Measurements from ENCODE around the gene MROH9. TPM values are rescaled to one million over a fixed set of nuclear protein-coding genes. Genes with fewer than 3 reads are reported as not detected.
"Not testable (repeated sequence)": the region's sequence is repeated elsewhere in the genome, so short reads cannot be mapped to it uniquely, and the experiment has no call there.

The MROH9 gene
- polyA plus RNA-seq, 1 donor from 2014 or later, result not detected

DNA sequence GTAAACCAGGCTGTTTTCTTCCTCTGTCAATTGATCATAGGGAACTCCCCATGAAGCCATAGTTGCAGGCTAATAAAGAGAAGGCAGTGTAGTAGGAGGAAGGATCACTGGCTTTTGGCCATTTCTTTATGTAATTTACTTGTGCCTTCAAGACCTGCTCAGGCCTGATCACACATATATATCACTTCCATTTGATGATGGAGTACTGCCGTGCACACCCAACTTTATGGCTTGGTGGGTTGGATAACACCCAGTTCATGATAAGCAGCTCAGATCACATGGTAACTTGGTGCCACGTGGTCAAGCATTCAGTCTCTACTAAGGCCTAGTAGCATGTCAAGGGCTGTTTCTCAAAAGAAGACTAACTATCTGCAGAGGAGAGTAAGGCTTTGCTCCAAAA lies 4.1 kb downstream of the MROH9 start:
- no peaks in the 10 kb centered on the region for H3K9me2 ChIP-seq (ENCODE audit: insufficient read depth, low read length)
- no peaks in the 10 kb centered on the region for H3K79me2 ChIP-seq (replicated peaks; ENCODE audit: insufficient read depth, low read length)
- no peak overlapping the region for H3K9ac ChIP-seq (ENCODE audit: low read length)
- H3K36me3 ChIP-seq (ENCODE audit: insufficient read depth, low read length), result no peaks in the 10 kb centered on the region
- H3F3A ChIP-seq (ENCODE audit: insufficient read depth, low read length, poor library complexity, severe bottlenecking), result no peaks in the 10 kb centered on the region
- H3K4me2 ChIP-seq (ENCODE audit: low read length), result no peak overlapping the region
- no peaks in the 10 kb centered on the region for H3K27me3 ChIP-seq (ENCODE audit: insufficient read depth, low read depth, low read length)
- H3K9me3 ChIP-seq (ENCODE audit: low read length), result no peaks in the 10 kb centered on the region
- no peak overlapping the region for H3K27ac ChIP-seq (ENCODE audit: low read length)
- H3K4me3 ChIP-seq (ENCODE audit: low read length), result no peak overlapping the region
- no peak for TF ChIP-seq POLR2AphosphoS5 (IDR thresholded peaks at IDR 0.05)
- no peak for TF ChIP-seq SMC3 (conservative IDR thresholded peaks at IDR 0.05; ENCODE audit: poor library complexity)
- TF ChIP-seq, protein P1, sequence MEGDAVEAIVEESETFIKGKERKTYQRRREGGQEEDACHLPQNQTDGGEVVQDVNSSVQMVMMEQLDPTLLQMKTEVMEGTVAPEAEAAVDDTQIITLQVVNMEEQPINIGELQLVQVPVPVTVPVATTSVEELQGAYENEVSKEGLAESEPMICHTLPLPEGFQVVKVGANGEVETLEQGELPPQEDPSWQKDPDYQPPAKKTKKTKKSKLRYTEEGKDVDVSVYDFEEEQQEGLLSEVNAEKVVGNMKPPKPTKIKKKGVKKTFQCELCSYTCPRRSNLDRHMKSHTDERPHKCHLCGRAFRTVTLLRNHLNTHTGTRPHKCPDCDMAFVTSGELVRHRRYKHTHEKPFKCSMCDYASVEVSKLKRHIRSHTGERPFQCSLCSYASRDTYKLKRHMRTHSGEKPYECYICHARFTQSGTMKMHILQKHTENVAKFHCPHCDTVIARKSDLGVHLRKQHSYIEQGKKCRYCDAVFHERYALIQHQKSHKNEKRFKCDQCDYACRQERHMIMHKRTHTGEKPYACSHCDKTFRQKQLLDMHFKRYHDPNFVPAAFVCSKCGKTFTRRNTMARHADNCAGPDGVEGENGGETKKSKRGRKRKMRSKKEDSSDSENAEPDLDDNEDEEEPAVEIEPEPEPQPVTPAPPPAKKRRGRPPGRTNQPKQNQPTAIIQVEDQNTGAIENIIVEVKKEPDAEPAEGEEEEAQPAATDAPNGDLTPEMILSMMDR (IDR thresholded peaks at IDR 0.05; ENCODE audit: poor library complexity, severe bottlenecking), result no peak
- no peak for TF ChIP-seq TAF1 (IDR thresholded peaks at IDR 0.05; ENCODE audit: low read depth)
- TF ChIP-seq EZH2 (IDR thresholded peaks at IDR 0.05; ENCODE audit: borderline replicate concordance, insufficient read depth, low read length, poor library complexity, severe bottlenecking), result no peak
- TF ChIP-seq EP300 (conservative IDR thresholded peaks at IDR 0.05; ENCODE audit: poor library complexity, severe bottlenecking), result no peak
- TF ChIP-seq, protein P2, sequence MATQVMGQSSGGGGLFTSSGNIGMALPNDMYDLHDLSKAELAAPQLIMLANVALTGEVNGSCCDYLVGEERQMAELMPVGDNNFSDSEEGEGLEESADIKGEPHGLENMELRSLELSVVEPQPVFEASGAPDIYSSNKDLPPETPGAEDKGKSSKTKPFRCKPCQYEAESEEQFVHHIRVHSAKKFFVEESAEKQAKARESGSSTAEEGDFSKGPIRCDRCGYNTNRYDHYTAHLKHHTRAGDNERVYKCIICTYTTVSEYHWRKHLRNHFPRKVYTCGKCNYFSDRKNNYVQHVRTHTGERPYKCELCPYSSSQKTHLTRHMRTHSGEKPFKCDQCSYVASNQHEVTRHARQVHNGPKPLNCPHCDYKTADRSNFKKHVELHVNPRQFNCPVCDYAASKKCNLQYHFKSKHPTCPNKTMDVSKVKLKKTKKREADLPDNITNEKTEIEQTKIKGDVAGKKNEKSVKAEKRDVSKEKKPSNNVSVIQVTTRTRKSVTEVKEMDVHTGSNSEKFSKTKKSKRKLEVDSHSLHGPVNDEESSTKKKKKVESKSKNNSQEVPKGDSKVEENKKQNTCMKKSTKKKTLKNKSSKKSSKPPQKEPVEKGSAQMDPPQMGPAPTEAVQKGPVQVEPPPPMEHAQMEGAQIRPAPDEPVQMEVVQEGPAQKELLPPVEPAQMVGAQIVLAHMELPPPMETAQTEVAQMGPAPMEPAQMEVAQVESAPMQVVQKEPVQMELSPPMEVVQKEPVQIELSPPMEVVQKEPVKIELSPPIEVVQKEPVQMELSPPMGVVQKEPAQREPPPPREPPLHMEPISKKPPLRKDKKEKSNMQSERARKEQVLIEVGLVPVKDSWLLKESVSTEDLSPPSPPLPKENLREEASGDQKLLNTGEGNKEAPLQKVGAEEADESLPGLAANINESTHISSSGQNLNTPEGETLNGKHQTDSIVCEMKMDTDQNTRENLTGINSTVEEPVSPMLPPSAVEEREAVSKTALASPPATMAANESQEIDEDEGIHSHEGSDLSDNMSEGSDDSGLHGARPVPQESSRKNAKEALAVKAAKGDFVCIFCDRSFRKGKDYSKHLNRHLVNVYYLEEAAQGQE (IDR thresholded peaks at IDR 0.05; ENCODE audit: borderline replicate concordance), result no peak
- no peak for TF ChIP-seq RAD21 (conservative IDR thresholded peaks at IDR 0.05)
- TF ChIP-seq MXI1 (conservative IDR thresholded peaks at IDR 0.05; ENCODE audit: poor library complexity, severe bottlenecking), result no peak
- H2AFZ ChIP-seq (ENCODE audit: low read depth, low read length), result no peak overlapping the region
- no peaks in the 10 kb centered on the region for H4K20me1 ChIP-seq (ENCODE audit: insufficient read depth)

DNA sequence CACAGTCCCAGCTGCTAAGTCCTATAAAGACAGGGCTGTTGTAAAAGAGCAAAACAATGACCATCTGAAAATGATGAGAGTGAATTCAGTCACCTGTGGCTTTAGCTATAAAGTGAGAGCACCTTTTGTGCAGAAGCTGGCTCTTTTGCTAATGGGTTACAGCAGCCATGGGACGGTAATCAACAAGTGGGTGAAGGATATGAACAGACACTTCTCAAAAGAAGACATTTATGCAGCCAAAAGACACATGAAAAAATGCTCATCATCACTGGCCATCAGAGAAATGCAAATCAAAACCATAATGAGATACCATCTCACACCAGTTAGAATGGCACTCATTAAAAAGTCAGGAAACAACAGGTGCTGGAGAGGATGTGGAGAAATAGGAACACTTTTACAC lies 16.4 kb downstream of the MROH9 start:
- not testable (repeated sequence) for H3K4me3 ChIP-seq (ENCODE audit: low read length); H3K9me3 ChIP-seq (ENCODE audit: low read length); H3K9me2 ChIP-seq (ENCODE audit: insufficient read depth, low read length); H3K4me2 ChIP-seq (ENCODE audit: low read length); H3F3A ChIP-seq (ENCODE audit: insufficient read depth, low read length, poor library complexity, severe bottlenecking); H3K27me3 ChIP-seq (ENCODE audit: insufficient read depth, low read depth, low read length); H3K9ac ChIP-seq (ENCODE audit: low read length); H2AFZ ChIP-seq (ENCODE audit: low read depth, low read length); H3K27ac ChIP-seq (ENCODE audit: low read length); H3K36me3 ChIP-seq (ENCODE audit: insufficient read depth, low read length); H3K79me2 ChIP-seq (replicated peaks; ENCODE audit: insufficient read depth, low read length); H4K20me1 ChIP-seq (ENCODE audit: insufficient read depth)

DNA sequence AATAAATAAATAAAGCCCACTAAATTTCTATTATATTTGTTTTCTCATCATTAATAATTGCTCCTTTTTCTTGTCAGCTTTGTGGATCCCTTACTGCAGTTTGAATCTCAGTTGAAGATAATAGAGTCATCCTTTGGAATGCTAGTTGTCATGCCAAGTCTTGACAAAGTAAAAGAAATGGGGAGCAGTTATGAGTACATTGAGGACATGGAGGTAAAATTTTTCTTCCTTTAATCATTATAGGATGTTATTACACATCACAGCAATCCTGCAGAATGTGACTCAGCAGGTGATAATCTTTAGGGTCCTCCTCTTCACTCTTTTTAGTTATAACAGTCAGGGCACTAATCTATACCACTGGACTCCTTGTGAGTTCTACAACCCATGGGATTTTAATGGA lies 24.1 kb downstream of the MROH9 start:
- Histone ChIP-seq H3K4me2 (ENCODE audit: low read length) (no peak overlapping the region), H3K4me3 (ENCODE audit: low read length) (no peak overlapping the region), H3K27me3 (ENCODE audit: insufficient read depth, low read depth, low read length) (no peaks in the 10 kb centered on the region), H3K9me2 (ENCODE audit: insufficient read depth, low read length) (no peaks in the 10 kb centered on the region), H2AFZ (ENCODE audit: low read depth, low read length) (no peak overlapping the region), H3K27ac (ENCODE audit: low read length) (no peak overlapping the region), H3K9ac (ENCODE audit: low read length) (no peak overlapping the region), H3K79me2 (replicated peaks; ENCODE audit: insufficient read depth, low read length) (no peaks in the 10 kb centered on the region), H3K36me3 (ENCODE audit: insufficient read depth, low read length) (no peaks in the 10 kb centered on the region), H3F3A (ENCODE audit: insufficient read depth, low read length, poor library complexity, severe bottlenecking) (no peaks in the 10 kb centered on the region), H3K9me3 (ENCODE audit: low read length) (no peaks in the 10 kb centered on the region), H4K20me1 (ENCODE audit: insufficient read depth) (no peaks in the 10 kb centered on the region)
- TF ChIP-seq MXI1 (conservative IDR thresholded peaks at IDR 0.05; ENCODE audit: poor library complexity, severe bottlenecking), result no peak
- TF ChIP-seq EZH2 (IDR thresholded peaks at IDR 0.05; ENCODE audit: borderline replicate concordance, insufficient read depth, low read length, poor library complexity, severe bottlenecking), result no peak
- TF ChIP-seq, protein P2 (IDR thresholded peaks at IDR 0.05; ENCODE audit: borderline replicate concordance), result no peak
- no peak for TF ChIP-seq SMC3 (conservative IDR thresholded peaks at IDR 0.05; ENCODE audit: poor library complexity)
- no peak for TF ChIP-seq TAF1 (IDR thresholded peaks at IDR 0.05; ENCODE audit: low read depth)
- TF ChIP-seq RAD21 (conservative IDR thresholded peaks at IDR 0.05), result no peak
- TF ChIP-seq, protein P1 (IDR thresholded peaks at IDR 0.05; ENCODE audit: poor library complexity, severe bottlenecking), result no peak

All from neural cell (in vitro differentiated cells).